ENCODE results near the gene RNF220.

- TF ChIP-seq POLR2AphosphoS5 (IDR thresholded peaks at IDR 0.05; ENCODE audit: borderline replicate concordance, low read depth, low read length) (no peak), EZH2 (IDR thresholded peaks at IDR 0.05) (no peak)
Observed at GRCh38 chr1:44569491-44569890, 164.4 kb downstream of the RNF220 start.

All from SK-N-MC (cell line).